ENCODE results near the gene CLK4.

DNA sequence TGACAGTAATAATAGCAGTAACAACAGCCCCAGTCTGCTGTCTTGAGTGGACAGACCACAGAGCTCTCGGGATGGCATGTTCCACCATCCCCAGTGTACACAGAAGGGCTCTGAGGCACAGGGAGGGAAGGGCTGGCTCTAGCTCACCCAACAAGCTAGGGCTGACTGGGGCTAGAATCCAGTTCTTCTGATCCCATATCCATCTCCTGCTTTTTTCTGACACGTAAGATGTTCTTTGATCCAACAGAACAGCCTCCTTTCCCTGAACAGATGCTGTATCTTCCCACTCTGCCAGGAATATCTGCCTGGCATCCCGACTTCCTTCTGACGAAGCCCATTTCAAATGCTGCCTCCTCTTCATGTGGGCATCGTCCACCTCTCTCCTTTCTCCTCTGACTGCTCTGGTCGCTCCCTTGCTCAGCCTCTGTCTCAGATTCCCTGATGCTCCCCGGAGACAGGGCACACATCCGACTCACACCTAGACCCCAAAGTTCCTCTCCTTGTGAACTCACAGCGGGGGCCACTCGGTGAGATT lies 43.6 kb upstream of the CLK4 start:
- TF ChIP-seq POLR2AphosphoS5 (IDR thresholded peaks at IDR 0.05; ENCODE audit: low read depth), result no peak
- TF ChIP-seq, protein P1, sequence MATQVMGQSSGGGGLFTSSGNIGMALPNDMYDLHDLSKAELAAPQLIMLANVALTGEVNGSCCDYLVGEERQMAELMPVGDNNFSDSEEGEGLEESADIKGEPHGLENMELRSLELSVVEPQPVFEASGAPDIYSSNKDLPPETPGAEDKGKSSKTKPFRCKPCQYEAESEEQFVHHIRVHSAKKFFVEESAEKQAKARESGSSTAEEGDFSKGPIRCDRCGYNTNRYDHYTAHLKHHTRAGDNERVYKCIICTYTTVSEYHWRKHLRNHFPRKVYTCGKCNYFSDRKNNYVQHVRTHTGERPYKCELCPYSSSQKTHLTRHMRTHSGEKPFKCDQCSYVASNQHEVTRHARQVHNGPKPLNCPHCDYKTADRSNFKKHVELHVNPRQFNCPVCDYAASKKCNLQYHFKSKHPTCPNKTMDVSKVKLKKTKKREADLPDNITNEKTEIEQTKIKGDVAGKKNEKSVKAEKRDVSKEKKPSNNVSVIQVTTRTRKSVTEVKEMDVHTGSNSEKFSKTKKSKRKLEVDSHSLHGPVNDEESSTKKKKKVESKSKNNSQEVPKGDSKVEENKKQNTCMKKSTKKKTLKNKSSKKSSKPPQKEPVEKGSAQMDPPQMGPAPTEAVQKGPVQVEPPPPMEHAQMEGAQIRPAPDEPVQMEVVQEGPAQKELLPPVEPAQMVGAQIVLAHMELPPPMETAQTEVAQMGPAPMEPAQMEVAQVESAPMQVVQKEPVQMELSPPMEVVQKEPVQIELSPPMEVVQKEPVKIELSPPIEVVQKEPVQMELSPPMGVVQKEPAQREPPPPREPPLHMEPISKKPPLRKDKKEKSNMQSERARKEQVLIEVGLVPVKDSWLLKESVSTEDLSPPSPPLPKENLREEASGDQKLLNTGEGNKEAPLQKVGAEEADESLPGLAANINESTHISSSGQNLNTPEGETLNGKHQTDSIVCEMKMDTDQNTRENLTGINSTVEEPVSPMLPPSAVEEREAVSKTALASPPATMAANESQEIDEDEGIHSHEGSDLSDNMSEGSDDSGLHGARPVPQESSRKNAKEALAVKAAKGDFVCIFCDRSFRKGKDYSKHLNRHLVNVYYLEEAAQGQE (IDR thresholded peaks at IDR 0.05; ENCODE audit: unreplicated experiment), result no peak
- no peak for TF ChIP-seq EZH2phosphoT487 (IDR thresholded peaks at IDR 0.05; ENCODE audit: unreplicated experiment)
- TF ChIP-seq EZH2 (IDR thresholded peaks at IDR 0.05; ENCODE audit: low read depth, unreplicated experiment), result no peak
- TF ChIP-seq, protein P2, sequence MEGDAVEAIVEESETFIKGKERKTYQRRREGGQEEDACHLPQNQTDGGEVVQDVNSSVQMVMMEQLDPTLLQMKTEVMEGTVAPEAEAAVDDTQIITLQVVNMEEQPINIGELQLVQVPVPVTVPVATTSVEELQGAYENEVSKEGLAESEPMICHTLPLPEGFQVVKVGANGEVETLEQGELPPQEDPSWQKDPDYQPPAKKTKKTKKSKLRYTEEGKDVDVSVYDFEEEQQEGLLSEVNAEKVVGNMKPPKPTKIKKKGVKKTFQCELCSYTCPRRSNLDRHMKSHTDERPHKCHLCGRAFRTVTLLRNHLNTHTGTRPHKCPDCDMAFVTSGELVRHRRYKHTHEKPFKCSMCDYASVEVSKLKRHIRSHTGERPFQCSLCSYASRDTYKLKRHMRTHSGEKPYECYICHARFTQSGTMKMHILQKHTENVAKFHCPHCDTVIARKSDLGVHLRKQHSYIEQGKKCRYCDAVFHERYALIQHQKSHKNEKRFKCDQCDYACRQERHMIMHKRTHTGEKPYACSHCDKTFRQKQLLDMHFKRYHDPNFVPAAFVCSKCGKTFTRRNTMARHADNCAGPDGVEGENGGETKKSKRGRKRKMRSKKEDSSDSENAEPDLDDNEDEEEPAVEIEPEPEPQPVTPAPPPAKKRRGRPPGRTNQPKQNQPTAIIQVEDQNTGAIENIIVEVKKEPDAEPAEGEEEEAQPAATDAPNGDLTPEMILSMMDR (conservative IDR thresholded peaks at IDR 0.05; ENCODE audit: low read depth in 2 of 2), result no peak
- TF ChIP-seq JUNB (IDR thresholded peaks at IDR 0.05; ENCODE audit: unreplicated experiment), result no peak
- TF ChIP-seq ZNF331 (CRISPR knock-in tag; IDR thresholded peaks at IDR 0.05; ENCODE audit: low read depth), result no peak
- no peak for TF ChIP-seq CREB1 (CRISPR knock-in tag; IDR thresholded peaks at IDR 0.05; ENCODE audit: low read depth)

All from GM23338 (cell line).